ENCODE results near the gene DOK1. TPM values are rescaled to one million over a fixed set of nuclear protein-coding genes. Genes with fewer than 3 reads are reported as not detected.

The DOK1 gene
- total RNA-seq, 1 experiment from 2014 or later = 15.0 TPM

GRCh38 chr2:74596584-74596983, 42.1 kb downstream of the DOK1 start:
- no peak overlapping the region for H3K27ac ChIP-seq
- no peaks in the 10 kb centered on the region for H4K20me1 ChIP-seq (ENCODE audit: insufficient read depth)
- CTCF ChIA-PET = no interaction called here
- no peak for TF ChIP-seq CTCF (conservative IDR thresholded peaks at IDR 0.05)
- TF ChIP-seq EZH2 (IDR thresholded peaks at IDR 0.05; ENCODE audit: low read depth) = no peak
- POLR2A ChIA-PET (ENCODE audit: unreplicated experiment) = interaction anchor here (0.6 kb wide), 1 partner anchor 236 kb away, joined by 3 read pairs; no protein-coding TSS in a partner anchor
- H3K27me3 ChIP-seq (ENCODE audit: insufficient read depth, low read depth) = no peaks in the 10 kb centered on the region
- H3K4me3 ChIP-seq = no peak overlapping the region
- H3K4me2 ChIP-seq = no peak overlapping the region
- no peak for DNase-seq
- no peaks in the 10 kb centered on the region for H3K36me3 ChIP-seq (ENCODE audit: low read depth)
- H3K9me2 ChIP-seq (ENCODE audit: insufficient read depth) = no peaks in the 10 kb centered on the region
- H3K9me3 ChIP-seq (ENCODE audit: insufficient read depth, low read depth) = no peaks in the 10 kb centered on the region
- no TSS peak for BruUV-seq (replicated peaks)
- H3F3A ChIP-seq (ENCODE audit: insufficient read depth, low read depth) = no peaks in the 10 kb centered on the region; the same call in 1 of the 2 replicates
- no peak overlapping the region for H2AFZ ChIP-seq
- H3K4me1 ChIP-seq (replicated peaks; ENCODE audit: insufficient read depth) = no peaks in the 10 kb centered on the region
- intact Hi-C loops (cut with micrococcal nuclease; ENCODE audit: unreplicated experiment) = no loop called here
- H3K79me2 ChIP-seq (ENCODE audit: low read depth) = no peaks in the 10 kb centered on the region

GRCh38 chr2:74597410-74597809, 42.9 kb downstream of the DOK1 start:
- H3K36me3 ChIP-seq (ENCODE audit: low read depth) = no peaks in the 10 kb centered on the region
- BruUV-seq (replicated peaks) = no TSS peak
- H3K9me2 ChIP-seq (ENCODE audit: insufficient read depth) = no peaks in the 10 kb centered on the region
- H3K4me2 ChIP-seq = no peak overlapping the region
- H3F3A ChIP-seq (ENCODE audit: insufficient read depth, low read depth) = peaks cover 5% of the 10 kb centered on the region
- no peak overlapping the region for H2AFZ ChIP-seq
- CTCF ChIA-PET = no interaction called here
- POLR2A ChIA-PET (ENCODE audit: unreplicated experiment) = interaction anchor here (0.7 kb wide), 1 partner anchor 540 kb away, joined by 3 read pairs; no protein-coding TSS in a partner anchor
- H3K9me3 ChIP-seq (ENCODE audit: insufficient read depth, low read depth) = no peaks in the 10 kb centered on the region
- no peak overlapping the region for H3K4me3 ChIP-seq
- TF ChIP-seq EZH2 (IDR thresholded peaks at IDR 0.05; ENCODE audit: low read depth) = no peak
- TF ChIP-seq CTCF (conservative IDR thresholded peaks at IDR 0.05) = no peak
- H4K20me1 ChIP-seq (ENCODE audit: insufficient read depth) = no peaks in the 10 kb centered on the region
- no peak overlapping the region for H3K27ac ChIP-seq
- no peak for DNase-seq
- peaks cover 4% of the 10 kb centered on the region for H3K4me1 ChIP-seq (replicated peaks; ENCODE audit: insufficient read depth)
- intact Hi-C loops (cut with micrococcal nuclease; ENCODE audit: unreplicated experiment) = no loop called here
- no peaks in the 10 kb centered on the region for H3K79me2 ChIP-seq (ENCODE audit: low read depth)
- H3K27me3 ChIP-seq (ENCODE audit: insufficient read depth, low read depth) = no peaks in the 10 kb centered on the region

- ChIA-PET POLR2A (ENCODE audit: unreplicated experiment) (no interaction called here), CTCF (no interaction called here)
- H3F3A ChIP-seq (ENCODE audit: insufficient read depth, low read depth) = peaks cover 14% of the 10 kb centered on the region
- no peaks in the 10 kb centered on the region for H3K9me3 ChIP-seq (ENCODE audit: insufficient read depth, low read depth)
- H3K27ac ChIP-seq = no peak overlapping the region
- DNase-seq = no peak
- intact Hi-C loops (cut with micrococcal nuclease; ENCODE audit: unreplicated experiment) = no loop called here
- no peak for TF ChIP-seq CTCF (conservative IDR thresholded peaks at IDR 0.05)
- TF ChIP-seq EZH2 (IDR thresholded peaks at IDR 0.05; ENCODE audit: low read depth) = no peak
- H3K4me1 ChIP-seq (replicated peaks; ENCODE audit: insufficient read depth) = peaks cover 11% of the 10 kb centered on the region
- no peaks in the 10 kb centered on the region for H3K27me3 ChIP-seq (ENCODE audit: insufficient read depth, low read depth)
- no TSS peak for BruUV-seq (replicated peaks)
- no peaks in the 10 kb centered on the region for H3K79me2 ChIP-seq (ENCODE audit: low read depth)
- no peak overlapping the region for H2AFZ ChIP-seq
- H3K36me3 ChIP-seq (ENCODE audit: low read depth) = no peaks in the 10 kb centered on the region
- no peaks in the 10 kb centered on the region for H4K20me1 ChIP-seq (ENCODE audit: insufficient read depth)
- no peak overlapping the region for H3K4me2 ChIP-seq
- H3K9me2 ChIP-seq (ENCODE audit: insufficient read depth) = no peaks in the 10 kb centered on the region
- no peak overlapping the region for H3K4me3 ChIP-seq
Observed at GRCh38 chr2:74599676-74600075, 45.2 kb downstream of the DOK1 start.

Measured in PC-9 (cell line).